Mucosa of descending colon (tissue), 3 donors: ENCODE data around the gene SAXO1. TPM values are rescaled to one million over a fixed set of nuclear protein-coding genes. Genes with fewer than 3 reads are reported as not detected.

Experiments used
- ATAC-seq: fragments of 200-7000 bp; cut with Tn5 transposase; one replicate; pipeline ENCODE4 v1.9.1; 2020; ENCODE audit warnings: mild to moderate bottlenecking, moderate library complexity
- DNase-seq, 3 donors: peaks; one replicate each; pipeline ENCODE4 v3.0.0-alpha.2; 2020
- H3K36me3 ChIP-seq: fragments of 200-600 bp; one replicate; pipeline ENCODE4 v1.8.0; 2021; ENCODE audit warnings: low read depth, mild to moderate bottlenecking
- H3K4me1 ChIP-seq: fragments of 200-600 bp; one replicate; pipeline ENCODE4 v1.8.0; 2021; ENCODE audit warnings: low read depth, mild to moderate bottlenecking
- H3K4me3 ChIP-seq: fragments of 200-600 bp; one replicate; pipeline ENCODE4 v1.8.0; 2021; ENCODE audit warnings: mild to moderate bottlenecking
- H3K9me3 ChIP-seq: fragments of 200-600 bp; one replicate; pipeline ENCODE4 v1.8.0; 2021; ENCODE audit warnings: mild to moderate bottlenecking
- intact Hi-C, 2 donors: fragments of 100-400 bp; cut with DNase I in 1 of 2; cut with micrococcal nuclease in 1 of 2; formaldehyde crosslinking; loops; one replicate each; pipeline versions ENCODE4 v1.11.0 to v1.11.1; 2022; cut with DNase I, micrococcal nuclease
- total RNA-seq, 3 donors: library from RNA; stranded (reverse); fragmentation: NEBNext Ultra II Directional in 2 of 3; extraction: Animal tissue kit (Norgen Biotek cat#: 25700) in 2 of 3; gene quantifications; one replicate each; pipeline versions ENCODE4 v1.2.1 to v1.2.4, GENCODE V29; 2021 to 2023
- TF ChIP-seq, protein P1 (sequence below): fragments of 200-600 bp; IDR thresholded peaks from one replicate; pipeline ENCODE4 v1.8.0; 2022; ENCODE audit warnings: antibody characterized with exemption, mild to moderate bottlenecking
- donor health status: DM: no; HTN: no; CAD: no; lungs with moderate emphysema.
- donor health status: DM: no; HTN: no; CAD: no.
- donor health status: DM: no; HTN: yes; CAD: no.

Gene SAXO1
- total RNA-seq, 3 donors from 2014 or later: 0.06 to 0.29 (median 0.24) TPM

GRCh38 chr9:18925880-18926279 is 107.1 kb downstream of the SAXO1 start:
- ATAC-seq: no peak
- DNase-seq: no peak
- Histone ChIP-seq H3K4me1 (no peaks in the 10 kb centered on the region), H3K9me3 (no peaks in the 10 kb centered on the region), H3K36me3 (no peaks in the 10 kb centered on the region), H3K4me3 (no peak overlapping the region)
- TF ChIP-seq, protein P1, sequence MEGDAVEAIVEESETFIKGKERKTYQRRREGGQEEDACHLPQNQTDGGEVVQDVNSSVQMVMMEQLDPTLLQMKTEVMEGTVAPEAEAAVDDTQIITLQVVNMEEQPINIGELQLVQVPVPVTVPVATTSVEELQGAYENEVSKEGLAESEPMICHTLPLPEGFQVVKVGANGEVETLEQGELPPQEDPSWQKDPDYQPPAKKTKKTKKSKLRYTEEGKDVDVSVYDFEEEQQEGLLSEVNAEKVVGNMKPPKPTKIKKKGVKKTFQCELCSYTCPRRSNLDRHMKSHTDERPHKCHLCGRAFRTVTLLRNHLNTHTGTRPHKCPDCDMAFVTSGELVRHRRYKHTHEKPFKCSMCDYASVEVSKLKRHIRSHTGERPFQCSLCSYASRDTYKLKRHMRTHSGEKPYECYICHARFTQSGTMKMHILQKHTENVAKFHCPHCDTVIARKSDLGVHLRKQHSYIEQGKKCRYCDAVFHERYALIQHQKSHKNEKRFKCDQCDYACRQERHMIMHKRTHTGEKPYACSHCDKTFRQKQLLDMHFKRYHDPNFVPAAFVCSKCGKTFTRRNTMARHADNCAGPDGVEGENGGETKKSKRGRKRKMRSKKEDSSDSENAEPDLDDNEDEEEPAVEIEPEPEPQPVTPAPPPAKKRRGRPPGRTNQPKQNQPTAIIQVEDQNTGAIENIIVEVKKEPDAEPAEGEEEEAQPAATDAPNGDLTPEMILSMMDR: no peak
- intact Hi-C loops: no loop called here

GRCh38 chr9:18923671-18924430 is 109.2 kb downstream of the SAXO1 start:
- no peak overlapping the region for H3K4me3 ChIP-seq
- peaks cover 10% of the 10 kb centered on the region for H3K4me1 ChIP-seq
- ATAC-seq: no peak
- DNase-seq: no peak
- H3K36me3 ChIP-seq: no peaks in the 10 kb centered on the region
- no peaks in the 10 kb centered on the region for H3K9me3 ChIP-seq
- intact Hi-C loops: no loop called here
- TF ChIP-seq, protein P1: no peak

- DNase-seq (no peak), ATAC-seq (no peak)
- intact Hi-C loops: no loop called here
- H3K9me3 ChIP-seq: no peaks in the 10 kb centered on the region
- TF ChIP-seq, protein P1: no peak
- no peaks in the 10 kb centered on the region for H3K36me3 ChIP-seq
- peaks cover 10% of the 10 kb centered on the region for H3K4me1 ChIP-seq
- no peak overlapping the region for H3K4me3 ChIP-seq
These were observed 109.8 kb downstream of the SAXO1 start for GRCh38 chr9:18923167-18923566.

- Histone ChIP-seq H3K4me3 (no peak overlapping the region), H3K9me3 (no peaks in the 10 kb centered on the region), H3K4me1 (peaks cover 10% of the 10 kb centered on the region), H3K36me3 (no peaks in the 10 kb centered on the region)
- TF ChIP-seq, protein P1: no peak
- ATAC-seq (no peak), DNase-seq (no peak)
- intact Hi-C loops: no loop called here
These were observed 110.7 kb downstream of the SAXO1 start for GRCh38 chr9:18922161-18922885.

GRCh38 chr9:18921366-18922075 is 111.5 kb downstream of the SAXO1 start:
- no peak for DNase-seq
- Histone ChIP-seq H3K4me1 (peaks cover 10% of the 10 kb centered on the region), H3K36me3 (no peaks in the 10 kb centered on the region), H3K9me3 (no peaks in the 10 kb centered on the region), H3K4me3 (no peak overlapping the region)
- intact Hi-C loops: no loop called here
- TF ChIP-seq, protein P1: no peak
- no peak for ATAC-seq
